HepG2 (cell line): Measurements from ENCODE around the gene MFSD12. TPM values are rescaled to one million over a fixed set of nuclear protein-coding genes. Genes with fewer than 3 reads are reported as not detected.

Experiments used
- HBP1 ChIP-seq: IDR thresholded peaks from 2 replicates; pipeline ENCODE4 v1.6.1; 2016; ENCODE audit warnings: low read depth, control low read depth
- HNRNPL ChIP-seq: fragments of 200-400 bp; formaldehyde crosslinking; IDR thresholded peaks from 2 replicates; pipeline ENCODE4 v1.6.1; 2017; ENCODE audit warnings: mild to moderate bottlenecking, low read depth, low read length
- KAT7 ChIP-seq: IDR thresholded peaks from 2 replicates; pipeline ENCODE4 v1.6.1; 2018; ENCODE audit warnings: borderline replicate concordance, missing compliant biosample characterization
- PTBP1 ChIP-seq: fragments of 200-400 bp; formaldehyde crosslinking; IDR thresholded peaks from 2 replicates; pipeline ENCODE4 v1.6.1; 2018; ENCODE audit warnings: low read length, low read depth; ENCODE audit not compliant: poor library complexity, severe bottlenecking
- ZNF234 ChIP-seq: sonication (generic); formaldehyde crosslinking; conservative IDR thresholded peaks from 2 replicates; pipeline ENCODE4 v1.5.1; 2020; ENCODE audit warnings: mild to moderate bottlenecking, missing genetic modification reagents
- ZNF260 ChIP-seq: sonication (generic); formaldehyde crosslinking; IDR thresholded peaks from 2 replicates; pipeline ENCODE4 v1.4.0; 2020; ENCODE audit warnings: missing genetic modification reagents, low read depth, mild to moderate bottlenecking, borderline replicate concordance
- ZNF333 ChIP-seq: sonication (generic); formaldehyde crosslinking; IDR thresholded peaks from 2 replicates; pipeline ENCODE4 v1.4.0; 2020; ENCODE audit warnings: mild to moderate bottlenecking, missing genetic modification reagents, borderline replicate concordance
- ZNF414 ChIP-seq: sonication (generic); formaldehyde crosslinking; IDR thresholded peaks from 2 replicates; pipeline ENCODE4 v1.5.0; 2020; ENCODE audit warnings: missing genetic modification reagents
- ZNF441 ChIP-seq: sonication (generic); formaldehyde crosslinking; IDR thresholded peaks from 2 replicates; pipeline ENCODE4 v1.7.0; 2021; ENCODE audit warnings: missing genetic modification reagents, borderline replicate concordance
- ZNF460 ChIP-seq: sonication (generic); formaldehyde crosslinking; IDR thresholded peaks from 2 replicates; pipeline ENCODE4 v1.5.1; 2020; ENCODE audit warnings: missing genetic modification reagents, mild to moderate bottlenecking, borderline replicate concordance
- ZNF574 ChIP-seq: sonication (generic); formaldehyde crosslinking; IDR thresholded peaks from 2 replicates; pipeline ENCODE4 v1.4.0; 2020; ENCODE audit warnings: missing genetic modification reagents
- ZSCAN5A ChIP-seq: sonication (generic); formaldehyde crosslinking; IDR thresholded peaks from 2 replicates; pipeline ENCODE4 v1.8.0; 2022; ENCODE audit warnings: mild to moderate bottlenecking, missing genetic modification reagents, borderline replicate concordance
- polyA plus RNA-seq, 8 experiments: library from polyadenylated mRNA; depleted of rRNA in 3 of 8; stranded (reverse) in 7 of 8; unstranded in 1 of 8; fragments of >200 nt; fragmentation: Illumina TruSeq in 4 of 8; extraction: Trizol in 4 of 8; gene quantifications; 2 replicates each; pipeline versions ENCODE4 v1.2.1 to v1.2.3, GENCODE V29; 2011 to 2016; ENCODE audit warnings: low read depth in 4 of 8, missing spikeins in 1 of 8, mixed read lengths in 1 of 8; ENCODE audit not compliant: insufficient read depth in 1 of 8
- total RNA-seq, 5 experiments: library from RNA; depleted of rRNA; stranded (reverse); fragments of >200 nt; fragmentation: Illumina TruSeq; extraction: Trizol; gene quantifications; 2 replicates each; pipeline ENCODE4 v1.2.3, GENCODE V29; 2016; ENCODE audit warnings: low read depth in 1 of 5
- TF ChIP-seq, protein P1 (sequence below): sonication (generic); formaldehyde crosslinking; IDR thresholded peaks from 2 replicates; pipeline ENCODE4 v1.4.0; 2020; ENCODE audit warnings: missing genetic modification reagents, borderline replicate concordance
- TF ChIP-seq, protein P2 (sequence below): sonication (generic); formaldehyde crosslinking; IDR thresholded peaks from 2 replicates; pipeline ENCODE4 v1.5.0; 2020; ENCODE audit warnings: missing genetic modification reagents, mild to moderate bottlenecking, borderline replicate concordance

MFSD12 gene
- total and polyA plus RNA-seq, 2 of the 13 experiments (the other 11 are each of a cell fraction or from before 2014, with no cell fraction given): 27.2 to 29.1 TPM

DNA sequence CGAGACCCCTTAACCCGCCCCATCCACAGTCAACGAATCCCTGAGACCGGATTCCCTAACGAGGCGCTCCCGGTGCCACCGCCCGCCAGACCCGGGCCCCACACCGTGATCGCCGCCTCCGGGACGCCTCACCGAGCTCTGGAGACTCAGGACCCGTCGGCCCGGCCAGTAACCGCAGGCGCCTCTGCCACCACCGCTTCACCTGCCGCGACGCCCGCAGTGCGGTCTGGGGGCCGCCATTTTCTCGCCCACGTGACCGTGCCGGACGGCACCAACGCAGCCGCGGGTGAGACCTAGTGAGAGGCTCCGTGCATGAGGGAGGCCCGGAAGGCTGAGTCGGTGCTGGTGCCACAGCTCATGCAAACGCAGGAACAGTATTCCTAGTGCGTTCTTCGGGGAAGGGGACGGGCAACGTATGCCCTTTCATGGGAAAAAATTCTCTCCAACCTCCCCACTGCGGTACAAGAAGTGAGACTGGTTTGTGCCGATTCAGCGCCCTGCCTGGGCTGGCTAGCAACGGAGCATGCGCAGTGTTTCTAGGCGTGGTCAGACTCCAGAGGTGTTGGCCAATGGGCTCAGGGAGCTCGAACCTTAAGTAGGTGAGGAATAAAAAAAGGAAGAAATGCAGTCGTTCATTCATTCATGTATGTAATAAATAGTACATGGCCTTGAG is 56.8 kb downstream of the MFSD12 start, which contains the start of gene DOHH (continued):
- peak; percentile 73; the same call in 1 of the 2 replicates for TF ChIP-seq ZNF441 (CRISPR knock-in tag)
- no peak for TF ChIP-seq ZNF460 (CRISPR knock-in tag)
- TF ChIP-seq KAT7 (CRISPR knock-in tag): peak; percentile 98
- 0 out of 2 replicates have a peak, but pooled peaks have one; percentile 34 for TF ChIP-seq HBP1 (CRISPR knock-in tag)
- TF ChIP-seq, protein P1, sequence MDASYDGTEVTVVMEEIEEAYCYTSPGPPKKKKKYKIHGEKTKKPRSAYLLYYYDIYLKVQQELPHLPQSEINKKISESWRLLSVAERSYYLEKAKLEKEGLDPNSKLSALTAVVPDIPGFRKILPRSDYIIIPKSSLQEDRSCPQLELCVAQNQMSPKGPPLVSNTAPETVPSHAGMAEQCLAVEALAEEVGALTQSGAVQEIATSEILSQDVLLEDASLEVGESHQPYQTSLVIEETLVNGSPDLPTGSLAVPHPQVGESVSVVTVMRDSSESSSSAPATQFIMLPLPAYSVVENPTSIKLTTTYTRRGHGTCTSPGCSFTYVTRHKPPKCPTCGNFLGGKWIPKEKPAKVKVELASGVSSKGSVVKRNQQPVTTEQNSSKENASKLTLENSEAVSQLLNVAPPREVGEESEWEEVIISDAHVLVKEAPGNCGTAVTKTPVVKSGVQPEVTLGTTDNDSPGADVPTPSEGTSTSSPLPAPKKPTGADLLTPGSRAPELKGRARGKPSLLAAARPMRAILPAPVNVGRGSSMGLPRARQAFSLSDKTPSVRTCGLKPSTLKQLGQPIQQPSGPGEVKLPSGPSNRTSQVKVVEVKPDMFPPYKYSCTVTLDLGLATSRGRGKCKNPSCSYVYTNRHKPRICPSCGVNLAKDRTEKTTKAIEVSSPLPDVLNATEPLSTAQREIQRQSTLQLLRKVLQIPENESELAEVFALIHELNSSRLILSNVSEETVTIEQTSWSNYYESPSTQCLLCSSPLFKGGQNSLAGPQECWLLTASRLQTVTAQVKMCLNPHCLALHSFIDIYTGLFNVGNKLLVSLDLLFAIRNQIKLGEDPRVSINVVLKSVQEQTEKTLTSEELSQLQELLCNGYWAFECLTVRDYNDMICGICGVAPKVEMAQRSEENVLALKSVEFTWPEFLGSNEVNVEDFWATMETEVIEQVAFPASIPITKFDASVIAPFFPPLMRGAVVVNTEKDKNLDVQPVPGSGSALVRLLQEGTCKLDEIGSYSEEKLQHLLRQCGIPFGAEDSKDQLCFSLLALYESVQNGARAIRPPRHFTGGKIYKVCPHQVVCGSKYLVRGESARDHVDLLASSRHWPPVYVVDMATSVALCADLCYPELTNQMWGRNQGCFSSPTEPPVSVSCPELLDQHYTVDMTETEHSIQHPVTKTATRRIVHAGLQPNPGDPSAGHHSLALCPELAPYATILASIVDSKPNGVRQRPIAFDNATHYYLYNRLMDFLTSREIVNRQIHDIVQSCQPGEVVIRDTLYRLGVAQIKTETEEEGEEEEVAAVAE (CRISPR knock-in tag): peak; percentile 74; the same call in 1 of the 2 replicates
- no peak for TF ChIP-seq ZNF234 (CRISPR knock-in tag)
- TF ChIP-seq ZSCAN5A (CRISPR knock-in tag): no peak
- no peak for TF ChIP-seq HNRNPL
- TF ChIP-seq PTBP1: peak; percentile 19
- peak; percentile 71; the same call in 1 of the 2 replicates for TF ChIP-seq ZNF414 (CRISPR knock-in tag)
- TF ChIP-seq, protein P2, sequence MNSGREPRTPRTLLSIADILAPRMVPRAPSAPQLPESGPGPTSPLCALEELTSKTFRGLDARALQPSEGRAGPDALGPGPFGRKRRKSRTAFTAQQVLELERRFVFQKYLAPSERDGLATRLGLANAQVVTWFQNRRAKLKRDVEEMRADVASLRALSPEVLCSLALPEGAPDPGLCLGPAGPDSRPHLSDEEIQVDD (CRISPR knock-in tag): peak; percentile 88; the same call in 1 of the 2 replicates
- peak; percentile 72 for TF ChIP-seq ZNF574 (CRISPR knock-in tag)
- peak; percentile 73; the same call in 1 of the 2 replicates for TF ChIP-seq ZNF333 (CRISPR knock-in tag)
- TF ChIP-seq ZNF260: no peak
